Neural progenitor cell (in vitro differentiated cells): ENCODE results near the gene PDE5A. TPM values are rescaled to one million over a fixed set of nuclear protein-coding genes. Genes with fewer than 3 reads are reported as not detected.

Source experiments
- DNase-seq: peaks from one replicate; pipeline ENCODE4 v3.0.0-alpha.2; 2016; ENCODE audit warnings: low spot score
- H2AFZ ChIP-seq: fragments of 200-600 bp; sonication (generic); replicated peaks from 2 replicates; pipeline ENCODE4 v1.6.1; 2016; ENCODE audit warnings: antibody characterized with exemption
- H3F3A ChIP-seq: fragments of 200-600 bp; sonication (generic); 2 replicates; pipeline ENCODE4 v1.6.1; 2016; ENCODE audit warnings: antibody characterized with exemption, low read depth
- H3K27ac ChIP-seq: fragments of 200-600 bp; sonication (generic); 2 replicates; pipeline ENCODE4 v1.5.1; 2016; ENCODE audit warnings: mild to moderate bottlenecking
- H3K27me3 ChIP-seq: fragments of 200-600 bp; sonication (generic); 2 replicates; pipeline ENCODE4 v1.6.1; 2016; ENCODE audit warnings: mild to moderate bottlenecking, moderate library complexity
- H3K36me3 ChIP-seq: fragments of 200-600 bp; sonication (generic); 2 replicates; pipeline ENCODE4 v1.5.1; 2016
- H3K4me1 ChIP-seq: fragments of 200-600 bp; sonication (generic); 2 replicates; pipeline ENCODE4 v1.6.1; 2016; ENCODE audit warnings: mixed run types
- H3K4me2 ChIP-seq: fragments of 200-600 bp; sonication (generic); 2 replicates; pipeline ENCODE4 v1.6.1; 2016
- H3K4me3 ChIP-seq: fragments of 200-600 bp; sonication (generic); 2 replicates; pipeline ENCODE4 v1.5.1; 2016
- H3K79me2 ChIP-seq: fragments of 200-600 bp; sonication (generic); 2 replicates; pipeline ENCODE4 v1.6.1; 2016; ENCODE audit warnings: low read depth
- H3K9ac ChIP-seq: fragments of 200-600 bp; sonication (generic); 2 replicates; pipeline ENCODE4 v1.6.1; 2016
- H3K9me3 ChIP-seq: fragments of 200-600 bp; sonication (generic); 2 replicates; pipeline ENCODE4 v1.5.1; 2016; ENCODE audit warnings: low read depth
- H4K20me1 ChIP-seq: fragments of 200-600 bp; sonication (generic); 2 replicates; pipeline ENCODE4 v1.6.1; 2016; ENCODE audit warnings: low read depth
- H3K27ac Mint-ChIP-seq: 3 replicates; pipeline ENCODE4 v1.8.0; 2021; ENCODE audit warnings: mixed read lengths
- H3K27me3 Mint-ChIP-seq: 2 replicates; pipeline ENCODE4 v1.8.0; 2022; ENCODE audit warnings: low read depth, mild to moderate bottlenecking, inconsistent platforms, moderate library complexity, mixed read lengths; ENCODE audit not compliant: insufficient read depth
- H3K36me3 Mint-ChIP-seq: 3 replicates; pipeline ENCODE4 v1.8.0; 2021; ENCODE audit warnings: mixed read lengths
- H3K4me1 Mint-ChIP-seq: 3 replicates; pipeline ENCODE4 v1.8.0; 2021; ENCODE audit warnings: mixed read lengths
- H3K4me3 Mint-ChIP-seq: 3 replicates; pipeline ENCODE4 v1.8.0; 2021; ENCODE audit warnings: mild to moderate bottlenecking, moderate library complexity, mixed read lengths
- H3K9me3 Mint-ChIP-seq: 3 replicates; pipeline ENCODE4 v1.8.0; 2020; ENCODE audit warnings: mixed read lengths
- EZH2 ChIP-seq: fragments of 200-600 bp; sonication (generic); IDR thresholded peaks from 2 replicates; pipeline ENCODE4 v1.6.1; 2017; ENCODE audit warnings: antibody characterized with exemption, mild to moderate bottlenecking, moderate library complexity
- EZH2phosphoT487 ChIP-seq: fragments of 200-600 bp; sonication (generic); IDR thresholded peaks from 2 replicates; pipeline ENCODE4 v1.6.1; 2017; ENCODE audit warnings: antibody characterized with exemption
- total RNA-seq: library from RNA; depleted of rRNA; stranded (reverse); fragments of >200 nt; gene quantifications from 2 replicates; pipeline ENCODE4 v1.2.3, GENCODE V29; 2015; ENCODE audit warnings: low replicate concordance
- TF ChIP-seq, protein P1 (sequence below): fragments of 200-600 bp; sonication (generic); IDR thresholded peaks from 2 replicates; pipeline ENCODE4 v1.5.1; 2017; ENCODE audit warnings: antibody characterized with exemption, mild to moderate bottlenecking

The PDE5A gene
- total RNA-seq, 1 donor from 2014 or later: 32.4 TPM

DNA sequence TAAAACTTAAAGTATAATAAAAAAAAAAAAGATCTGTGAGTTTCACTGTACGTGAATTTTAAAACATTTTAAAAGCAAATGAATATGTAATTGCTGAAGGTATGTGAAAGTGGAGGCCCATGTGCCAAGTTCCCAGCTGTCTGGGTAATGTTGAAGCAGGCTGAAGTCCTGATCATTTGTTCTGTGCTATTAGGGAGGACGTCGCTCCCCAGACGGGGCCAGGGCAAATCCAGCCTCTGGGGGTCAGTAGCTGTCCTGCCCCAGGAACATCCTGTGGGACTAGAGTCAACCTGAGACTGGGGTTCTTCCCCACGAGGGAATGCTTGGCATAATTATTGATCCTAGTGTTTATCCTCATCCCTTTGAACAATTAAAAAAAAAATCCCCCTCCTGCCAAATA is 48.8 kb downstream of the PDE5A start:
- H3K36me3 Mint-ChIP-seq: peaks cover 6% of the 10 kb centered on the region
- Histone ChIP-seq H3K79me2 (no peaks in the 10 kb centered on the region), H3K27ac (no peak overlapping the region), H3K4me2 (no peak overlapping the region), H3K36me3 (no peaks in the 10 kb centered on the region), H3K9ac (no peak overlapping the region), H2AFZ (no peak overlapping the region), H3K4me3 (no peak overlapping the region), H3K27me3 (no peaks in the 10 kb centered on the region), H3K9me3 (no peaks in the 10 kb centered on the region), H3F3A (no peaks in the 10 kb centered on the region), H3K4me1 (no peaks in the 10 kb centered on the region), H4K20me1 (no peaks in the 10 kb centered on the region)
- H3K4me1 Mint-ChIP-seq: no peaks in the 10 kb centered on the region
- H3K4me3 Mint-ChIP-seq: no peak overlapping the region
- DNase-seq: no peak
- peaks cover 8% of the 10 kb centered on the region for H3K9me3 Mint-ChIP-seq
- H3K27me3 Mint-ChIP-seq: peaks cover 4% of the 10 kb centered on the region
- H3K27ac Mint-ChIP-seq: no peak overlapping the region
- TF ChIP-seq EZH2phosphoT487: no peak
- no peak for TF ChIP-seq EZH2
- TF ChIP-seq, protein P1, sequence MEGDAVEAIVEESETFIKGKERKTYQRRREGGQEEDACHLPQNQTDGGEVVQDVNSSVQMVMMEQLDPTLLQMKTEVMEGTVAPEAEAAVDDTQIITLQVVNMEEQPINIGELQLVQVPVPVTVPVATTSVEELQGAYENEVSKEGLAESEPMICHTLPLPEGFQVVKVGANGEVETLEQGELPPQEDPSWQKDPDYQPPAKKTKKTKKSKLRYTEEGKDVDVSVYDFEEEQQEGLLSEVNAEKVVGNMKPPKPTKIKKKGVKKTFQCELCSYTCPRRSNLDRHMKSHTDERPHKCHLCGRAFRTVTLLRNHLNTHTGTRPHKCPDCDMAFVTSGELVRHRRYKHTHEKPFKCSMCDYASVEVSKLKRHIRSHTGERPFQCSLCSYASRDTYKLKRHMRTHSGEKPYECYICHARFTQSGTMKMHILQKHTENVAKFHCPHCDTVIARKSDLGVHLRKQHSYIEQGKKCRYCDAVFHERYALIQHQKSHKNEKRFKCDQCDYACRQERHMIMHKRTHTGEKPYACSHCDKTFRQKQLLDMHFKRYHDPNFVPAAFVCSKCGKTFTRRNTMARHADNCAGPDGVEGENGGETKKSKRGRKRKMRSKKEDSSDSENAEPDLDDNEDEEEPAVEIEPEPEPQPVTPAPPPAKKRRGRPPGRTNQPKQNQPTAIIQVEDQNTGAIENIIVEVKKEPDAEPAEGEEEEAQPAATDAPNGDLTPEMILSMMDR: no peak

DNA sequence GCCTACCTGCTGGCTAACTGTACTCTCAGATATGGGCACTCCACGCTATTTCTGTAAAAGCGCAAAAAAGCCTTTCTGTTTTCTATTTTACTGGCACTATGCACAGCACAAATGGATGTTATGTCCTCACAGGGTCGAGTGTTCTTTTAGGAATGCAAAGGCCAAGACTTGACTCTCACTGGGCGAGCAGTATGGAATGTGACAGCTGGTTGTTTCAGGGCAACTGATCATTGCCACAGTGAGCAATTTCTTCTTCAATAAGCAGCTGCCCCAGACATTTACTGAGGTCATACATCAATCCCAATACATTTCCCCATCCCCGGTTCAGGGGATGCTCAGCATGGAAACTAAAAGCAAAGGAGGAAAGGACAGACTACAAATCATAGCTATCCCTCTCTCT is 58.2 kb downstream of the PDE5A start:
- Mint-ChIP-seq H3K36me3 (peaks cover 8% of the 10 kb centered on the region), H3K4me3 (no peak overlapping the region), H3K27me3 (no peaks in the 10 kb centered on the region), H3K27ac (no peak overlapping the region), H3K9me3 (peaks cover 6% of the 10 kb centered on the region), H3K4me1 (peaks cover 6% of the 10 kb centered on the region)
- Histone ChIP-seq H3K27ac (no peak overlapping the region), H3K9me3 (peaks cover 1% of the 10 kb centered on the region), H3K4me2 (no peak overlapping the region), H3K79me2 (no peaks in the 10 kb centered on the region), H4K20me1 (no peaks in the 10 kb centered on the region), H2AFZ (no peak overlapping the region), H3K36me3 (peaks cover 2% of the 10 kb centered on the region), H3K27me3 (no peaks in the 10 kb centered on the region), H3K4me3 (no peak overlapping the region), H3K9ac (no peak overlapping the region), H3F3A (no peaks in the 10 kb centered on the region), H3K4me1 (no peaks in the 10 kb centered on the region)
- no peak for DNase-seq
- TF ChIP-seq, protein P1: no peak
- no peak for TF ChIP-seq EZH2
- TF ChIP-seq EZH2phosphoT487: no peak

DNA sequence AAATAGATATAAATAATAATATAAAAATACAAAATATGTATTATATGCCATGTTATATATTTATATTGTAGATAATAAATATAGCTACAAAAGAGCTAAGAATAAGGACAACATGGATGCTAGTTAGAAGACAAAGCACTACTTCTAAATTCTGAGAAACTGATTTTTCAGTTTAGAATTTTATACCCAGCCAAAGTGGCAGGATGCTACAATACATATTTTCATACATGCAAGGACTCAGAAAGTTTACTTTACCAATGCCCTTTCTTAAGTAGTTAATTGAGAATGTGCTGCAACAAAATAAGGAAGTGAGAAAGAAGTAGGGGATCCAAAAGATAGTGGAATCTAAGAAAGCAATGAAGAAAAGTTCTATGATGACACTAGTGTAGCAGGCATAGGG is 64.5 kb downstream of the PDE5A start:
- H3F3A ChIP-seq: no peaks in the 10 kb centered on the region

More for the DNA sequence above, 64.5 kb downstream of the PDE5A start:
- peaks cover 16% of the 10 kb centered on the region for H3K9me3 ChIP-seq
- peaks cover 18% of the 10 kb centered on the region for H3K9me3 Mint-ChIP-seq
- H3K9ac ChIP-seq: no peak overlapping the region
- H3K36me3 Mint-ChIP-seq: peaks cover 31% of the 10 kb centered on the region
- no peaks in the 10 kb centered on the region for H3K4me1 ChIP-seq
- no peaks in the 10 kb centered on the region for H3K79me2 ChIP-seq
- DNase-seq: no peak
- H3K4me3 ChIP-seq: no peak overlapping the region
- no peak overlapping the region for H3K4me3 Mint-ChIP-seq
- no peaks in the 10 kb centered on the region for H3K27me3 ChIP-seq
- no peak overlapping the region for H2AFZ ChIP-seq
- no peak overlapping the region for H3K27ac Mint-ChIP-seq
- no peak overlapping the region for H3K27ac ChIP-seq
- H3K4me1 Mint-ChIP-seq: no peaks in the 10 kb centered on the region
- H3K27me3 Mint-ChIP-seq: peaks cover 3% of the 10 kb centered on the region
- no peaks in the 10 kb centered on the region for H4K20me1 ChIP-seq
- H3K4me2 ChIP-seq: no peak overlapping the region
- TF ChIP-seq EZH2 (no peak), EZH2phosphoT487 (no peak)
- TF ChIP-seq, protein P1: no peak
- peaks cover 24% of the 10 kb centered on the region for H3K36me3 ChIP-seq
